NCI-H2171 treated with DMSO at 0.1 percent for 48 hours (cell line): ENCODE measurements around the gene PRC1.
"Not testable (repeated sequence)": the region's sequence is repeated elsewhere in the genome, so short reads cannot be mapped to it uniquely, and the experiment has no call there.

ENCODE experiments used
- DNase-seq: peaks from one replicate; lab custom pipeline; 2025; lab: John Stamatoyannopoulos, UW

PRC1 gene, protein sequence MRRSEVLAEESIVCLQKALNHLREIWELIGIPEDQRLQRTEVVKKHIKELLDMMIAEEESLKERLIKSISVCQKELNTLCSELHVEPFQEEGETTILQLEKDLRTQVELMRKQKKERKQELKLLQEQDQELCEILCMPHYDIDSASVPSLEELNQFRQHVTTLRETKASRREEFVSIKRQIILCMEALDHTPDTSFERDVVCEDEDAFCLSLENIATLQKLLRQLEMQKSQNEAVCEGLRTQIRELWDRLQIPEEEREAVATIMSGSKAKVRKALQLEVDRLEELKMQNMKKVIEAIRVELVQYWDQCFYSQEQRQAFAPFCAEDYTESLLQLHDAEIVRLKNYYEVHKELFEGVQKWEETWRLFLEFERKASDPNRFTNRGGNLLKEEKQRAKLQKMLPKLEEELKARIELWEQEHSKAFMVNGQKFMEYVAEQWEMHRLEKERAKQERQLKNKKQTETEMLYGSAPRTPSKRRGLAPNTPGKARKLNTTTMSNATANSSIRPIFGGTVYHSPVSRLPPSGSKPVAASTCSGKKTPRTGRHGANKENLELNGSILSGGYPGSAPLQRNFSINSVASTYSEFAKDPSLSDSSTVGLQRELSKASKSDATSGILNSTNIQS

DNA sequence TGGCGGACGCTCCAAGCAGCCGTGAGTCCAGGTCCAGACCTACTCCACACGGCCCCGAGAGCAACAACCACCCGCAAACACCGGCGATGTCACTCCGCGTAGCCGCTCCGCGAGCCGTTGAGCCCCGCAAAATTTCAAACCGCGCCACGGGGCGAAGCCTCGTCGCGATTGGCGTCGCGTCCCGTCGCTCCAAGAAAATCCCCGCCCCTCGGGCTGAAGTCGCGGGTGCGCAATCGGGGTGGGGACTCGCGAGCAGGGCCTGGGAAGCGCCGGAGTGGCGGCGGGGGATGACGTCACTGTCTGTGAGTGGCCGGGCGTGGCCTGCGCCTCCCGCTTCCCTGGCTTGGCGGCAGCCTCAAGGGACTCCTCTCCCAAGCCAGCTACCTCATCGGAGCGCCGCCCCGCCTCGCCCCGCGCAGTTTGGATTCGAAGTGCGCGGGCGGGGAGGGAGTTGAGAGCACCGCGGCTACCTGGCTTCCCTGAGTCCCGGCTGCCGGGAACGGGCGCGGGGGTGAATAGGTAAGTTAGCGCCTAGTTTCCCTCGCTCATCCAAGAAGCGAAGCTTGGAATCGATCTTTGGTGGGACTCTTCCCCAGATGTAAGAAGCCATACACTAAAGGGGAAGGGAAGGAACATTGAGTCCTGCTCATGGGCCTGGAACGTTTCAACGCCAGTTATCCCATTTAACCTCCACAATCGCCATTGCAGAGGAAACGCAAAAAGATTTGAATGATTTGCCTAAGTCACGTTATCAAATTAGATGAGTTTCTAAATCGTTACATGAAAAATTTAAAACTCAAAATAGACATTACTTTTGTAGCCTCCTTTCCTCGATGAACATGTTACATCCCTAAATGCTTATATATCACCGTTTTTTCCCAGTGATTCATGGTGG lies at the start of gene PRC1:
TSS of gene PRC1 (minus strand) at position 119 of the 895 bp plus-strand sequence. CDS start at position 1, 118 bp downstream.
- DNase-seq, result peak; percentile 98

DNA sequence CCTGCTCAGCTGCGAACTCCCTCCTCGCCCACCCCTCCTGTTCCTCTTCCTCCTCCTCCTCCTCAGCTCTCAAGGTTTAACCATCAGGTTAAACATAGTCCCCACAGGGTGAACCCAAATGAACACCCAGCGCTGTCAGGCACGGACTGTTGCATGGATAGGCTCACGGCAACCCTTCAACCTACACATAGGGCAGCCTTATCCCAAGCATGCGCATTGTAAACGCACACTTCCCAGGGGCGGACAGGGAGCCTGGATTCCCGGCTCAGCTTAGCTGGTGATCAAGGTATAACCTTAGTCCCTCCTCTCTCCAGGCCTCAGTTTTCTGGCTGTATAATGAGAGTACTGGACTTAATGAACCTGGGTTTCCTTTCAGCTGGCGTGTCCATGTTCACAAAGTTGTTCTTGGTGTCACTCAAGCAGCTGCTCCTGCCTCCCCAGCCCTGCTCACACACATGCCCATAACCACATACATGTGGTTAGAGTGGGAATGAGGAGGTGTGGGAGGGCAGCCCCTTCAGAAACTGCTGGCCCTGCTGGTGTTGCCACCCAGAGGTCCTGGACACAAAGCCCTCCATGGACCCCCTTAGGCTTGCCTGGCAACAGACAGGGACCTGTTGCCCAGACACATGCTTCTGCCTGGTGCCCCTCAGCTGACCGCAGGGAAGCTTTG lies 49.0 kb upstream of the PRC1 start:
- DNase-seq, result no peak

DNA sequence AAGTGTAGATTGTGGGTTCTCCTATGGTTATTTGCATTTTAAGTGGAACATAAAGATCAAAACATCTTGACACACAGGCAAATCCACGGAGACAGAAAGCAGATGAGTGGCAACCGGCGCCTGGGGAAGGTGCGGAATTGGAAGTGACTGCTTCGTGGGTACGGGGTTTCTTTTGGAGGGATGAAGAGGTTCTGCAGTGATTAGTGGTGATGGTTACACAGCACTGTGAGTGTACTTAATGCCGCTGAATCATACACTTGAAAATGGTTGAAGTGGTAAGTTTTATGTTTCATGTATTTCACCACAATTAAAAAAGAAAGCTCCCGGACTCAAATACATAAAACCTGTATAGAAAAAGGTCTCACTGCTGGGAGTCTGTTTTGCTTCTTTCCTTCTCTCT lies 46.5 kb upstream of the PRC1 start:
- no peak for DNase-seq

DNA sequence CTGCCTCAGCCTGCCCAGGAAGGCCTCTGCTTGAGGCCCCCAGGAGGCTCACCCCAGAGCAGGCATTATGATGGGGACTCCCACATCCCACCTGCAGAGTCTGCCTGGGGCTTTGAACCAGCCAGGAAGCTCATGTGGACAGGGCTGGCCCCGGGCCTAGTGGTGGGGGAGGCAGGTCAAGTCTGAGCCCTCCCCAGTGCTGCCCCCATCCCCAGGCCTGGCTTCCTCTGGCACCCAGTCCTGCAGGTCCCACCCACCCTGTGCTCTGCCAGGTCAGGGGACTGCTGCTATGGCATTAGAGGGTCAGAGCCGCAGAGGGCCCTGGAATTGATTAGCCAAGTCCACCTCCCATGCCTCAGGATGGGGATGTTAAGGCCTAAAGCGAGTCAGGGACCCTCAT lies 45.7 kb upstream of the PRC1 start:
- no peak for DNase-seq

DNA sequence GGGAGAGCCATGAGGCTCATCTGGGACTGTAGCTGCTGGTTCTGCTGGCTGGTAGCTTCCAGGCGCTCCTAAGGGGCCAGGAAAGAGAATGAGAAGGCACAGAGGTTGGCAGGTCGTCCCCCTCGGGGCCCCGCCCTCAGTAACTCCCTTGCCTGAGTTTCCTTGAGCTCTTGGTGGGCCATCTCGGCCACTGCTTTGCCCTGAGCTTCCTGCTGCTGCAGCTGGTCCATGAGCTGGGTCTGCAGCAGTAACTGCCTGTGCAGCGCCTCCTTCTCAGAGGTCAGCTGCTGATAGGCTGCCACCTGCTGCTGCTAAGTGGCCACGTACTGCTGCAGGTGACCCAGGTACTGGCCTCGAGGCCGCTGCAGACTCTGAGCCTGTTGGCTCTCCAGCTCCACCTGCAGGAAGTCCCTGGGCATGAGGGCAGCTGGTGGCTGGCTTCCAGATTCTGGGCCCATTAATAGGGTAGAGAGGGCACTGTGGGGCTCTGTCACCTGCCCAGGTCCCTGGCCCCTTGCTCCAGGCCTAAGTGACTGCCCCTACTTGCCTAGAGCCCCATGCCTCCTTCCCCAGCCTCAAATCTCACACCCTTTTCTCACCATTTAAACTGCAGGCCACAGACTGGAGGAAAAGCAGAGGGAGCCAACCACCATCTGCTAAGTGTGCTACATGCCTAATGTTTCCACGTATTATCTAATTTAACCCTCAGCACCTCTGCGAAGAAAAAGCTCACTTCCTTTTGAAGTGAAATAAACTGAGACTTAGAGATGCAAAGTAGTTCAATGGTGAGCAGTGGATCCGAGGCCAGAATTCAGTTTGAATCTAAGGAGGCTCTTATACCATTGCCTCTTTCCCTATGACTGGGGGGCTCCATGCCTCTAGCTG lies 38.8 kb upstream of the PRC1 start:
- DNase-seq, result no peak

DNA sequence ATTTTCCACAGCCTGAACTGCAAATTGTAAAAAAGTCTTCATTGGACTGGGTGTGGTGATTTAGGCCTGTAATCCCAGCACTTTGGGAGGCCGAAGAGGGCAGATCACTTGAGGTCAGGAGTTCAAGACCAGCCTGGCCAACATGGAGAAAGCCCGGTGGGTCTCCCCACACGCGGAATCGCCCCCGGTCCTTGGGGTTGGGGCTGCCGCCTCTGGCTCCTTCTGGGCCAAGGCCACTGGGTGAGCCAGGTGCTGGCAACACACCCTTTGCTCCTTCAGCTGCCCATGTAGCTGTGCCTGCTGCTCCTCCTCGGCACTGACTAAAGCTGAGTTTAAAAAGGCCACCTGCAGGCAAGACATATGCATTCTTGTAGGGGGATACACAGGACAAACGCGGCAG lies 37.5 kb upstream of the PRC1 start:
- DNase-seq, result no peak

DNA sequence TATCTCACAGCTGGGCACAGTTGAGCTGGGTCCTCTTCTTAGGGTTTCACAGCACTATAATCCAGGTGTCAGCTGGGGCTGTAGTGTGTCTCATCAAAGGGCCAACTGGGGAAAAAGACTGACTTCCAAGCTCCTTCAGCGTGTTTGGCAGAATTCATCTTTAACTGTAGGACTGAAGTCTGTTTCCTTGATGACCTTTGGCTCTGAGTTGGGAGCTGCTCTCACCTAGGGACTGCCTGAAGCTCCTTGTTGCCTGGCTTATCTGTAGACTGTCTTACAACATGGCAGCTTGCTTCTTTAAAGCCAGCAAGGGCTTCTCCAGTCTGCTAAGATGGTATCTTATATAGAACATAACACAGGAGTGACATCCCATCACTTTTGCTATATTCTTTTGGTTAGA lies 33.3 kb upstream of the PRC1 start:
- no peak for DNase-seq

DNA sequence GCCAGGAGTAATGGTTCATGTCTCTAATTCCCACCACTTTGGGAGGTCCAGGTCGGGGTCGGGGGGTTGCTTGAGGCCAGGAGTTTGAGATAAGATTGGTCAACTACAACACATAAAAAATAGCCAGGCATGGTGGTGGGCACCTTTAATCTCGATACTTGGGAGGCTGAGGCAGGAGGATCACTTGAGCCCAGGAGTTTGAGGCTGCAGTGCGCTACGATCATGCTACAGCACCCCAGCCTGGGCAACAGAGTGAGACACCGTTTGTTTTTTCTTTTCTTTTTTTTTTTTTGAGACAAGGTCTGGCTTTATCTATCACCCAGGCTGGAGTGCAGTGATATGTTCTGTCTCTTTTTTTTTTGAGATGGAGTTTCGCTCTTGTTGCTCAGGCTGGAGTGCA lies 29.4 kb upstream of the PRC1 start:
- no peak for DNase-seq

DNA sequence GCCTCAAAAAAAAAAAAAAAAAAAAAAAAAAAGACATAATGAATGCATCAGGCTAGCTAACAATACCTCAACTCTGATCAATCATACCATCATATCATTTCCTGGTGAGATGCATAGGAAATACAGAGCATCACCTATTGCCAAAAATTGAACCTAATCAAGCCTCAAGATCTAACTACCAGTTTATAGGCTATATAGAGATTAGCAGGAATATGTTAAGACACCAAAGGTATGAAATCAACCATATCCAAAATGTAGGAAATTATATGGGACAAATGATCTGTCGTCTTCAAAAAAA lies 28.4 kb upstream of the PRC1 start:
- DNase-seq, result no peak

DNA sequence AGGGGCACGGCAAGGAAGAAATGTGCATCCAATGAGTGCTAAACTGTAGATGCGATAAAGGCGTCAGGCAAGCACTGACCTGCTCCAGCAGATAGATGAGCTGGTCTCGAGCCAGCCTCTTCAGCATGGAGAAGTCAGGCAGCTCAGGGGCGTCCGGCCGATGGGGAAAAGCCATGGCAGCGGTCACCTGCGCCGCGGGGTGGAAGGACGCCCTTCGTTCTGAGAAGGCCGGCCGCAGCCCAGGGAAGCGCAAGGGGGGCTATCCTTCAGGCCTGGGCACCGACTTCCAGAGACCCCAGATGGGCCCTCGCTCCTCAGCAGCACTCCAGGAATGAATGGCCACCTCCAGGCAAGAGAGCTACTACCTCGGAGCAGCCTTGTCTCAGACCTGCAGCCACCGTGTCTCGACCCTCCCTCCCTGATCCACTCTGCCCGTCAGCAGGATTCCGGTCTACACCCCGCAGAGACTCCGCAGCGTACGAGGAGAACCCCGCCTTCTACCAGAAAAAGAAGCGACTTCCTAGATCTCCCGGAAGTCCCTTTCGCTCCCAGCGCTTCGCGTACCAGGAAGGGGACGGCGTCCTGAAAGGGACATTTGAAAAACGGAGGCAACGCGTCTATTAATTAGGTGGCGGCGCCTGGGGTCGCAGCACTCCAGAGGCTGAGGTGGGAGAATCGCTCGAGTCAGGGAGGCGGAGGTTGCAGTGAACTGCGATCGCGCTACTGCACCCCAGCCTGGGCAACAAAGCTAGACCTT lies 27.9 kb upstream of the PRC1 start, which contains the start of gene VPS33B:
TSS of gene VPS33B (minus strand) at position 520 of the 757 bp plus-strand sequence. CDS start at position 175, 345 bp downstream.
- peak; percentile 96 for DNase-seq

DNA sequence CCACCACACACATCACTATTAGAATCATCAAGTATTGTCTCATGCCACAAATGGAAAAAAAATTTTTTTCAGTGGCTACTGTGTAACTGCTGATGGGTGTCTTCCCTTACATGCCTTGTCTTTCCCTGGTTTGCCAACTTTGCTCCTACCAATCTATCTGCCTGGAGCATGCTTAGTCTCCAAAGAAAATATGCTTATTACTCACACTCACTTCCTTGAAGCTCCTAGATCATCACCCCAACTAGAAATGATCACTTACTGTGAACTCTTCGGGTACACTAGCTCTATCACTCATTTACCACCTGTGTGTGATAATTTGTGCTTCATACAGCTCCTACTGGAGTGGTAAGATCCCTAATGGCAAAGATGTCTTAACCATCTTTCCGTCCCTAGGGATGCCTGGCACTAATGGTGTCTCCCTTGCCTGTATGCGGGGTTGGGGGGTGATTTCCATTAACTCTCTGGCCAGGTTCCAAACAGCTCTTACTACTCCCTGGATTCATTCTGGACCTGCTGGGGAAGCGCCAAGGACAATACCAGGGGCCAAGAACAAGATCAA lies 27.3 kb upstream of the PRC1 start:
- DNase-seq, result peak; percentile 72

DNA sequence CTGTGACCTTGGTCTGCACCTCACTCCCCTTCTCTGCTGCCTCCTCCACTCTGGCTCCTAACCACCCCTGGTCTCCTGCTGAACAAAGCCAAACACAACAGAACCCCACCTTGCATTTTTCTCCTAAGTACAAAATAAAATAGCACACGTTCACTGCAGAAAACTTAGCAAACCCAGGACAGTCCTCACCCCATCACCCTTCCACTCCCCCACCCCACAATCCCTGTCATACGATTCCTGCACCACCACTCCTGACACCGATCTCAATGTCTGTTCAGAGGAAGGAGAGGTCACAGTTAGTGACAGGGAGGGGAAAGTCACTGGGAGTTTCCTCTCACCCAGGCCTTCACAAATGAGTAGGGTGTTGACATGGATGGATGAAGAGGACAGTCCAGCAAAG lies 23.8 kb upstream of the PRC1 start:
- DNase-seq, result no peak

DNA sequence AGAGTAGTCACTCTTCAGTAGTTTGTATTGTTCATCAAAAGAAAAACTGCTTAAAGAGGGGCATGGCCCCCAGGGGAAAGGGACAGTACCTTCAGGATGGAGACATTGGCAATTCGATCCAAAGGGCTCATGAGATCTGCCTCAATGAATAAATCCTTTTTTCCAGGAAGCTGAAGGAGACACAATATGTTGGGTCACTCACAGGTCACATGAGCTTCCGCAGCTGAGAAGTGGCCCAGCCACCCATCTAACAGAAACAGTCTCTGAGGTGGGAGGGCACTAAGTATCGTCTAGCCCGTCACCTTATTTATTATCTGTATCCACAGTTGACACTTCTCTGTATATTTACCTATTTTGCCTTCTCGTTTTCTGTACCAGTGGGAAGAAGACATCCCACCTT lies 23.4 kb upstream of the PRC1 start:
- DNase-seq, result no peak

DNA sequence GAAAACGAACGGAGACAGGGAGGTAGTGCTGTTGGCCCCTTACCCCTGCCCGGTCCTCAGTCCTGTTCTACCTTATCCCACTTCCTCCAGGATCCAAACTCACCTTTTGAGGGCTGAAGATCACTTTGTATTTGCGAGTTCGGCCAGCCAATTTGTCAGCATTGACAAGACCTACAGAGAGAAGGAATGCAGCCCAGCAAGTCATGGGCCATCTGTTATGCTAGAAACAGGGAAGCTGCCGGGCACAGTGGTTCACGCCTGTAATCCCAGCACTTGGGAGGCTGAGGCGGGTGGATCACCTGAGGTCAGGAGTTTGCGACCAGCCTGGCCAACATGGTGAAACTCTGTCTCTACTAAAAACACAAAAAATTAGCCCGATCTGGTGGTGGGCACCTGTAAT lies 19.4 kb upstream of the PRC1 start:
- DNase-seq, result not testable (repeated sequence)

DNA sequence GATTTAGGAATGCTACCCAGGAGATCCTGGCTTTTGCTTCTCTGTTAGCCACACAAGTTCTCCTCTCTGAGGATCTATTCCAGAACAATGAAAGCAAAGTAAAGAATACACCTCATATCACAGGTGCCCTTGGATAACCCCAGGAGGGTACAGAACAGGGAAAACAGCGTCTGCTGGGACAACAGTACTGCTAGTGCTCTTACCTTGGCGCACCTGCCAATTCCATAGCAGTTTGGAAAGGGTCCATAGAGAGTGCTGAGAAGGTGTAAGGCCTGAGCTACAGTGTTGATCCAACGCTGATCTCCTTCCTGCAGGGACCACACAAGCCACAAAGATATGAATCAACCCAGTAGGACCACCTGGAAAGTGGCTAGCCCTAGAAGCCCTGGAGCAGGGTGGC lies 12.9 kb upstream of the PRC1 start:
- DNase-seq, result no peak

DNA sequence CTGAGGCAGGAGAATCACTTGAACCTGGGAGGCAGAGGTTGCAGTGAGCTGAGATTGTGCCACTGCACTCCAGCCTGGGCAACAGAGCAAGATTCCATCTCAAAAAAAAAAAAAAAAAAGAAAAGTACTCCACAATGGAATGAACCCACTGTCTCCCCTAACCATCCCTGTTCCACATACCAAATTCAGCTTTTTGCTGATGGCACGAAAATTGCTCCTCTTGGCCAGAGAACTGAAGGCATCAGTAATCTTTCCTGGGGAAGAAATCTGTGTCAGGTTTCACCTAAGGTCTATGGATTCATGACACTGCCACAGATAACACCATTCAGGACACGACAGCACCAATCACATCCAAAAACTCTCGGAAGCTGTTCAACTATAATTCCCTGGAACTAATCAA lies 6.9 kb upstream of the PRC1 start:
- DNase-seq, result no peak

DNA sequence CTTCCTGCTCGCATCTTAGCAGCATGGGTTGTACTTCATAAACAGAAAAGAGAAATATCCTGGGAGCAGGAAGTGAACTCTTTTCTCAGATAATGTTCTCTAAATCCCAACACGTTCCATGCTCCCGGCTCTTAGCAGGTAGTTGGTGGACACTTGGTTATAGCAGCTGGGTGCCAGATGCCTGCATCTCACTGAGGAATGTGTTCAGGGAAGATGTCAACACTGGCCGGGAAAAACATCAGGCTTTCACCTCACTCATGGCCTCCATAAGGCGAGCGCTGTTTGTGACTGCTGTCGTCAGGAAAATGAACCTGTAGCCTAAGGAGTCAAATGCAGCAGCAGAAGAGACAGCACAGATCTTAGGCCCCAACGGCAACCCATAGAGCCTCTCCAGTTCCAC lies 4.4 kb upstream of the PRC1 start:
- DNase-seq, result no peak

DNA sequence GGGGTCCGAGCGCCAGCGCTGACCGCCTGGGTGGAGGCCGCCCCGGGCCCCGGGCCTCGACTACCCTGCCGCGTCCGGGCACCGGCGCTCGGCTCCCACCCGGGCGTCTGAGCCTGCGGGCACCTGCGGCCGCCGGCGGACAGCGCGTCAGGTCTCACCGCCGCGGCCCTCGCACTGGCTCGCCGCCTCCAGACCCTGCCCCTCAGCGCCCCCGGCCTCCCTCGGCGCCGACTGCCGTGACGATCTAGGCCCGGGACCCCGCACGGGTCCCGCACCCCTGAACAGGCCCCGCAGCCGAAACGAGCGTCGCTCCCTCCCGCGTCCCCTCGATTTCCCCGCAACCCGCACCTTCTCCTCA lies 297 bp downstream of the PRC1 start:
- DNase-seq, result no peak

DNA sequence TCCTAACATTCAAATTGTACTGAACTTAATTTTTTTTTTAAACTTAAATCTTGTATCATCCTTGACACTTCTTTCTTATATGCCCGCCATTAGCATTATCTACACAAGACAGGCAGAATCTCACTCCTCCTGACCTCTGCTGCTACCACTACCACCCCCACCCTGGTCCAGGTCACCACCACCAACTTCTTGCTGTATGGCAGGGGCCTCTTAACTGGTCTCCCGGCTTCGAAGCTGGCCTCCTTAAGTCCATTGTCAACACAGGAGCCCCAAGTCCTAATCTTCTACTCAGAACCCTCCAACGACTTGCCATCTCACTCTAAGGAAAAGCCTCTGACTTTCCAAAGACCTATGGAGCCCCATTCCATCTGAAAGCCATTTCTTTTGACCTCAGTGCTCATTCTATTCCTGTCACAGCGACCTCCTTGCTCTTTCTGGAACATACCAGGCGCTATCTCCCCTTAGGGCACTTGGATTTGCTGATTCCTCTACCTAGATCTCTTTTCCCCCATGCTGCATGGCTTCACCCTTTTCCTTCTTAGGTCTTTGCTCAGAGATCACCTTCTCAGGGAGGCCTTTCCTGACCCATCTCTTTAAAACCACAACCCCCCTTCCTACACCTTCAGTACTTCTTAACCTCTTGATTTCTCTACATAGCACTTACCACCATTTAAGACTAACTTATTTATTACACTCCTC lies 2.6 kb downstream of the PRC1 start:
- no peak for DNase-seq

DNA sequence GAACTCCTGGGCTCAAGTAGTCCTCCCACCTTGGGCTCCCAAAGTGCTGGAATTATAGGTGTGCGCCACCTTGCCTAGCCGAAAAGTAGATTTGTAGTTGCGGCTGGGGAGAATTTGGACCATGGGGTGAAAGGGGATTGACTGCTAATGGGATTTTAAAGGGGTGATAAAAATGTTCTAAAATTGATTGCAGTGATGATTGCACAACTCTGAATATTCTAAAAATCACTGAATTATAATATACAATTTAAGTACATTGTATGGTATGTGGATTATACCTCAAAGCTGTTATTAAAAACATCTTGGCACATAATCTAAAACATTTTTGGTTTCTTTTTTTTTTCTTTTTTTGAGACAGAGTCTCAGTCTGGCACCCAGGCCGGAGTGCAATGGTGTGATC lies 3.9 kb downstream of the PRC1 start:
- DNase-seq, result no peak
